ENCODE data around the gene RNF19B. TPM values are rescaled to one million over a fixed set of nuclear protein-coding genes. Genes with fewer than 3 reads are reported as not detected.

Gene RNF19B
- total RNA-seq, 4 donors from 2014 or later = 13.9 to 22.9 (median 17.2) TPM

DNA sequence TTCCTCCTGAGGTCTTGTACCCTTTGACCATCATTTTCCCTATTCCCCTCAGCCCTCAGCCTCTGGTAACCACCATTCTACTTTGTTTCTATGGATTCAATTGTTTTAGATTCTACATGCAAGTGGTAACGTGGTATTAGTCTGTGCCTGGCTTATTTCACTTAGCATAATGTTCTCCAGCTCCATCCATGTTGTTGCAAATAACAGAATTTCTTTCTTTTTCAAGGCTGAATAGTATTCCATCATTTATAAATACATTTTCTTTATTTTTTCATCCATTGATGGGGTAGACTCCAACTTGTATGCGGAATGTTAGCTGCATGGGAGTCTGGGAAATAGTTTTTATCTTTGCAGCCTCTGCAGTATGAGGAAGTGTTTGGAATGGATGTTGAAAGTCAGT, 37.2 kb downstream of the RNF19B start:
- Histone ChIP-seq H3K36me3 (no peaks in the 10 kb centered on the region), H3K27me3 (peaks cover 0 to 25% of the 10 kb centered on the region in 2 donors), H3K4me1 (peaks cover 0 to 17% (median 12%) of the 10 kb centered on the region in 4 donors), H3K27ac (no peak overlapping the region), H3K4me3 (no peak overlapping the region), H3K9me3 (no peaks in the 10 kb centered on the region)
- WGBS, 2 donors = 87 to 93% methylated on average over 2 of the region's 2 CpGs
- TF ChIP-seq, protein P1, sequence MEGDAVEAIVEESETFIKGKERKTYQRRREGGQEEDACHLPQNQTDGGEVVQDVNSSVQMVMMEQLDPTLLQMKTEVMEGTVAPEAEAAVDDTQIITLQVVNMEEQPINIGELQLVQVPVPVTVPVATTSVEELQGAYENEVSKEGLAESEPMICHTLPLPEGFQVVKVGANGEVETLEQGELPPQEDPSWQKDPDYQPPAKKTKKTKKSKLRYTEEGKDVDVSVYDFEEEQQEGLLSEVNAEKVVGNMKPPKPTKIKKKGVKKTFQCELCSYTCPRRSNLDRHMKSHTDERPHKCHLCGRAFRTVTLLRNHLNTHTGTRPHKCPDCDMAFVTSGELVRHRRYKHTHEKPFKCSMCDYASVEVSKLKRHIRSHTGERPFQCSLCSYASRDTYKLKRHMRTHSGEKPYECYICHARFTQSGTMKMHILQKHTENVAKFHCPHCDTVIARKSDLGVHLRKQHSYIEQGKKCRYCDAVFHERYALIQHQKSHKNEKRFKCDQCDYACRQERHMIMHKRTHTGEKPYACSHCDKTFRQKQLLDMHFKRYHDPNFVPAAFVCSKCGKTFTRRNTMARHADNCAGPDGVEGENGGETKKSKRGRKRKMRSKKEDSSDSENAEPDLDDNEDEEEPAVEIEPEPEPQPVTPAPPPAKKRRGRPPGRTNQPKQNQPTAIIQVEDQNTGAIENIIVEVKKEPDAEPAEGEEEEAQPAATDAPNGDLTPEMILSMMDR (IDR thresholded peaks at IDR 0.05) = no peak
- TF ChIP-seq POLR2A (IDR thresholded peaks at IDR 0.05) (no peak), EP300 (IDR thresholded peaks at IDR 0.05) (no peak)
- no peak for DNase-seq (ENCODE audit: low spot score in 2 of 2)

DNA sequence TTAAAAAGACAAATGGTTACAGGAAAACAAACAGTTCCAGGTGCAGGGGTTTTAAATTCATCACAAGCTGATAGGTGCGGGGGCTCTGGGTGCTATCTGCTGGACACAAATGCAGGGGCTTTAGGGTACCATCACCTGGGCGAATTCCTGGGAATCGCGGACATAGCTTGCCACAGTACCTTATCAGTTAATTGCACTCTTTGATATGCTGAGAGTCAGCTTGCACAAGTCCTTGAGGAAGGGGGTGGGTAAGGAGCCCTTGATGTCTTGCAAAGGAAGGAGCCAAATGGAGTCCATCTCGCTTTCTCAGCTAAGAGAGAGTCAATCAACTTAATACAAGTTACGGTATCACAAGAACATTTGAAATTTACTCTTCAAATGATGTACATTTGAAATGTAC, 38.0 kb downstream of the RNF19B start:
- DNase-seq (ENCODE audit: low spot score in 2 of 2) = no peak
- Histone ChIP-seq H3K4me1 (peaks cover 0 to 17% (median 12%) of the 10 kb centered on the region in 4 donors), H3K9me3 (no peaks in the 10 kb centered on the region), H3K27ac (no peak overlapping the region), H3K27me3 (peaks cover 0 to 31% of the 10 kb centered on the region in 2 donors), H3K36me3 (no peaks in the 10 kb centered on the region), H3K4me3 (no peak overlapping the region)
- no peak for TF ChIP-seq EP300 (IDR thresholded peaks at IDR 0.05)
- 80 to 89% methylated on average over 6 of the region's 6 CpGs for WGBS, 2 donors

DNA sequence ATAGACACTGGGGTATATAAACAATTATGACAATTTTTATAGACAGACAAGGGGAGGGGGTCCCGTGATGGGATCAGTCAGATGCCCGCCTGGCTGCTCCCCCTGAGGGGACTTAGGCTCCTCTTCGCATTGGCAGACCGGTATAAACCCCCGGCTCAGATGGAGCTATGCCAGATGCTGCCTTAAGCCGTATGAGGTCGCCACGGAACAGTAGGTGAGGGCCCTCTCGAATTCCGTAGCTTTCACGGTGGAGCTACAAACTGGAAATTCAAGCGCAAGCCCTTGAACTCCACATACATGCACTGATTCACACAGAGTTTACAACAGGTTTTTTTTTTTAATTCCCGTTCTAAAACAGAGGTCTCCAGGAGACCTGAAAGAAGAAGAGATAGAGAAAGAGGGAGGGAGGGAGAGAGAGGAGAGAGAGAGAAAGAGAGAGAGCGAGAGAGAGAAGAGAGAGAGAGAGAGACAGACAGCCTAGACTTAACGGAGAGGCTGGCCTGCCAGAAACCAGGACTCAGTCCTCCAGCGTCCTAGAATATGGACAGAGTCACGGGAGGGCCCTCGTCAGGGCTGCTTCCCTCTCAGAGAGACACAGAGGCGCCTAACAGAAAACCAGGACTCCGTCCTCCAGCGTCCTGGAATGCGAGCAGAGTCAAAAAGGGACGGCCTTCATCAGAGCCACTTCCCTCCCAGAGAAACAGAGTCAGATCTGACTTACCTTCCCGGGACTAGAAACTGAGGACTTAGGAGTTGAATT, 39.0 kb downstream of the RNF19B start:
- H3K4me1 ChIP-seq = peaks cover 0 to 17% (median 12%) of the 10 kb centered on the region in 4 donors
- H3K36me3 ChIP-seq = no peaks in the 10 kb centered on the region
- H3K9me3 ChIP-seq = no peaks in the 10 kb centered on the region
- WGBS, 2 donors = 36 to 47% methylated on average over 21 to 24 of the region's 24 CpGs
- no peak overlapping the region for H3K4me3 ChIP-seq
- DNase-seq (ENCODE audit: low spot score in 2 of 2) = no peak
- TF ChIP-seq EP300 (IDR thresholded peaks at IDR 0.05) = no peak
- no peak for TF ChIP-seq POLR2A (IDR thresholded peaks at IDR 0.05)
- TF ChIP-seq, protein P1 (IDR thresholded peaks at IDR 0.05) = no peak
- H3K27me3 ChIP-seq = peaks cover 0 to 31% of the 10 kb centered on the region in 2 donors
- no peak overlapping the region for H3K27ac ChIP-seq

DNA sequence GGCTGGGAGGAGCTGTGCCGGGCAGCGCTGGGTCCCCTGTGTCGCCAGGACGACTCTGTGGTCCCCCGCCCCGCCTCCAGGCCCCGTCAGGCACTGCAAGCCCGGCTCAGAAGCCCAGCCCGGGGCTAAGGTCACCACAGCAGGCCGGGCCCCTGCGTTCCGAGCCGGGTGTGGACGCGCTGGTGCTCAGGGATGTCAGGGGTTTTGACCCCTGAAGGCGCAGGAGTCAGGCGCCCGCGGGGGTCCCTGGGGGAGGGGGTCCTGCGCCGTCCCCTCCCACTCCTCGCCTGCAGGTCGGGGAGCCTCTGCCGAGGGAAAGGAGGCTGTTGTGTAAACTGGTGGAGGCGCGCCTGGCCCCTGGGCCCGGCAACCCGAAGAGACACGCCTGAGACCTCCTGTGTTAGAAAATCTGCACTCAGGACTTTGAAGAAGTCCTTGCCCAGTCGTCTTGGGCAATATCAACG, 39.7 kb downstream of the RNF19B start:
- no peak for DNase-seq (ENCODE audit: low spot score in 2 of 2)
- 15 to 18% methylated on average over 15 to 31 of the region's 31 CpGs for WGBS, 2 donors

DNA sequence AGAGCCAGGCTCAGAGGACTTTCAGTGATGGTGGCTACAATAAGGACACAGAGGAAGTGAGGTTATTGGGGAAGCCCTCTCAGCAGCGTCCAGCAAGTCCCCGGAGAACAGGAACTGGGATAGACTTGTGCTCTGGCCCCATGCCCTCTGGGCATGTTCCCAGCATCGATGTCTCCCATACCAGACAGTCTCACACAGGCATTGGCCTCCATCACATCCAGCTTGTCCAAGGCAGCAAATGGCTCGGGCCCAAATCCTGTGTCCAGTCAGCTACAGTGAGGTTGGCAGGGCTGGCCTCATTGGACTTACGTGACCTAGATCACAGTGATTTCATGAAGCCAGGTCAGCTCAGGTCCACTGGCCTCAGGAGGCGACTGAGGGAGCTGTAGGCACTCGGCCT, 43.8 kb downstream of the RNF19B start:
- WGBS, 2 donors = 60 to 63% methylated on average over 6 to 7 of the region's 7 CpGs
- Histone ChIP-seq H3K27ac (no peak overlapping the region), H3K27me3 (peaks cover 0 to 31% of the 10 kb centered on the region in 2 donors), H3K4me1 (peaks cover 0 to 15% (median 11%) of the 10 kb centered on the region in 4 donors), H3K36me3 (no peaks in the 10 kb centered on the region), H3K9me3 (no peaks in the 10 kb centered on the region), H3K4me3 (no peak overlapping the region)
- no peak for DNase-seq (ENCODE audit: low spot score in 2 of 2)
- TF ChIP-seq, protein P1 (IDR thresholded peaks at IDR 0.05) = no peak
- no peak for TF ChIP-seq EP300 (IDR thresholded peaks at IDR 0.05)
- no peak for TF ChIP-seq POLR2A (IDR thresholded peaks at IDR 0.05)

More for the DNA sequence above, 39.7 kb downstream of the RNF19B start:
- Histone ChIP-seq H3K27me3 (peaks cover 0 to 31% of the 10 kb centered on the region in 2 donors), H3K36me3 (no peaks in the 10 kb centered on the region), H3K9me3 (no peaks in the 10 kb centered on the region), H3K4me3 (peak overlapping the region in 3 of 4 donors; percentile 1 to 26 (median 16)), H3K4me1 (peaks cover 0 to 17% (median 12%) of the 10 kb centered on the region in 4 donors), H3K27ac (peak overlapping the region in 1 of 4 donors; percentile 3)
- TF ChIP-seq EP300 (IDR thresholded peaks at IDR 0.05) (no peak), POLR2A (IDR thresholded peaks at IDR 0.05) (no peak)
- TF ChIP-seq, protein P1 (IDR thresholded peaks at IDR 0.05) = peak in 2 of 5 experiments; percentile 9 to 19

All from tibial nerve (tissue), 4 donors.